Measurements from ENCODE around the gene PTGFR. TPM values are rescaled to one million over a fixed set of nuclear protein-coding genes. Genes with fewer than 3 reads are reported as not detected.

The PTGFR gene
- total and polyA plus RNA-seq, 2 of the 13 experiments (the other 11 are each of a cell fraction or from before 2014, with no cell fraction given) = not detected

- H3K27me3 ChIP-seq (ENCODE audit: control insufficient read depth in 1 of 2, insufficient read depth in 2 of 2, low read length in 2 of 2) = no peaks in the 10 kb centered on the region
- POLR2A ChIA-PET = no interaction called here
Observed at GRCh38 chr1:78465143-78465542, 25.6 kb upstream of the PTGFR start.

GRCh38 chr1:78468521-78468920 is 22.3 kb upstream of the PTGFR start:
- in situ Hi-C loops (cut with HindIII; ENCODE audit: extremely low pct_ligation_motif_present, low pct_unique_long_range_greater_than_20kb) = no loop called here
- ChIA-PET CTCF (ENCODE audit: low intra/inter-chr PET ratio, low total read pairs) (no interaction called here), POLR2A (no interaction called here)
- WGBS (ENCODE audit: low lambda C conversion rate) = 0% methylated on average over 1 of the region's 1 CpG
- Histone ChIP-seq H3K4me1 (ENCODE audit: insufficient read depth, low read length) (no peaks in the 10 kb centered on the region), H3K27ac (ENCODE audit: extremely low read length, insufficient read depth, low read length) (no peak overlapping the region), H3K9ac (ENCODE audit: insufficient read depth, low read depth, low read length) (no peak overlapping the region), H3K4me3 (replicated peaks in 1 of 3; ENCODE audit: insufficient read depth in 1 of 3, low read depth in 2 of 3, low read length in 3 of 3) (no peak overlapping the region), H3K9me3 (ENCODE audit: low read length) (no peaks in the 10 kb centered on the region), H3K27me3 (ENCODE audit: control insufficient read depth in 1 of 2, insufficient read depth in 2 of 2, low read length in 2 of 2) (no peaks in the 10 kb centered on the region), H2AFZ (ENCODE audit: low read length) (no peak overlapping the region), H3K79me2 (ENCODE audit: insufficient read depth, low read length) (no peaks in the 10 kb centered on the region), H3K4me2 (ENCODE audit: low read depth, low read length) (no peak overlapping the region), H4K20me1 (ENCODE audit: insufficient read depth, low read length) (no peaks in the 10 kb centered on the region), H3K36me3 (replicated peaks in 1 of 2; ENCODE audit: control insufficient read depth in 1 of 2, insufficient read depth in 2 of 2, low read length in 2 of 2) (no peaks in the 10 kb centered on the region)
- DNase-seq (ENCODE audit: low spot score) = no peak
- no peak for FAIRE-seq
- BruUV-seq (replicated peaks) = no TSS peak
- ATAC-seq = no peak
- intact Hi-C loops (cut with micrococcal nuclease; ENCODE audit: unreplicated experiment) = no loop called here
- no peak for TF ChIP-seq SOX13 (IDR thresholded peaks at IDR 0.05)
- TF ChIP-seq SOX13 (CRISPR knock-in tag; conservative IDR thresholded peaks at IDR 0.05 in 1 of 2, IDR thresholded peaks at IDR 0.05 in 1 of 2) = no peak
- no peak for TF ChIP-seq ZNF644 (CRISPR knock-in tag; IDR thresholded peaks at IDR 0.05; ENCODE audit: low read depth)
- no peak for TF ChIP-seq RERE (CRISPR knock-in tag; IDR thresholded peaks at IDR 0.05; ENCODE audit: low read depth)
- no peak for TF ChIP-seq ZFYVE20 (CRISPR knock-in tag; IDR thresholded peaks at IDR 0.05; ENCODE audit: borderline replicate concordance, low read depth)
- no peak for TF ChIP-seq ZNF414 (CRISPR knock-in tag; IDR thresholded peaks at IDR 0.05)
- TF ChIP-seq ZNF335 (CRISPR knock-in tag; IDR thresholded peaks at IDR 0.05) = no peak
- no peak for TF ChIP-seq GTF3A (CRISPR knock-in tag; conservative IDR thresholded peaks at IDR 0.05)
- no peak for TF ChIP-seq TFAP4 (IDR thresholded peaks at IDR 0.05; ENCODE audit: borderline replicate concordance, low read depth)
- TF ChIP-seq TEF (CRISPR knock-in tag; IDR thresholded peaks at IDR 0.05) = no peak
- no peak for TF ChIP-seq MAFK (conservative IDR thresholded peaks at IDR 0.05 in 1 of 2, IDR thresholded peaks at IDR 0.05 in 1 of 2; ENCODE audit: low read length in 2 of 2)

More at GRCh38 chr1:78465143-78465542, 25.6 kb upstream of the PTGFR start:
- Histone ChIP-seq H4K20me1 (ENCODE audit: insufficient read depth, low read length) (no peaks in the 10 kb centered on the region), H3K79me2 (ENCODE audit: insufficient read depth, low read length) (no peaks in the 10 kb centered on the region), H3K4me3 (replicated peaks in 1 of 3; ENCODE audit: insufficient read depth in 1 of 3, low read depth in 2 of 3, low read length in 3 of 3) (no peak overlapping the region), H3K27ac (ENCODE audit: extremely low read length, insufficient read depth, low read length) (no peak overlapping the region), H3K9me3 (ENCODE audit: low read length) (peaks cover 28% of the 10 kb centered on the region), H3K9ac (ENCODE audit: insufficient read depth, low read depth, low read length) (no peak overlapping the region), H3K4me2 (ENCODE audit: low read depth, low read length) (no peak overlapping the region), H3K4me1 (ENCODE audit: insufficient read depth, low read length) (no peaks in the 10 kb centered on the region), H2AFZ (ENCODE audit: low read length) (no peak overlapping the region), H3K36me3 (replicated peaks in 1 of 2; ENCODE audit: control insufficient read depth in 1 of 2, insufficient read depth in 2 of 2, low read length in 2 of 2) (no peaks in the 10 kb centered on the region)
- intact Hi-C loops (cut with micrococcal nuclease; ENCODE audit: unreplicated experiment) = no loop called here
- WGBS (ENCODE audit: low lambda C conversion rate) = 0% methylated on average over 1 of the region's 1 CpG
- CTCF ChIA-PET (ENCODE audit: low intra/inter-chr PET ratio, low total read pairs) = no interaction called here
- in situ Hi-C loops (cut with HindIII; ENCODE audit: extremely low pct_ligation_motif_present, low pct_unique_long_range_greater_than_20kb) = no loop called here
- DNase-seq (ENCODE audit: low spot score) (no peak), ATAC-seq (no peak), FAIRE-seq (no peak)
- TF ChIP-seq ELF3 (CRISPR knock-in tag; IDR thresholded peaks at IDR 0.05) (no peak), PAX8 (CRISPR knock-in tag; IDR thresholded peaks at IDR 0.05; ENCODE audit: borderline replicate concordance) (no peak)
- BruUV-seq (replicated peaks) = no TSS peak

Measured in HepG2 (cell line).